ENCODE data around the gene ITGBL1.

- TF ChIP-seq SIX5 (IDR thresholded peaks at IDR 0.05; ENCODE audit: low read depth, low read length) (no peak), CHD1 (IDR thresholded peaks at IDR 0.05; ENCODE audit: low read depth, low read length) (no peak)
Measured at GRCh38 chr13:101711307-101712025, 259.0 kb downstream of the ITGBL1 start.
